ENCODE results near the gene AEBP2. TPM values are rescaled to one million over a fixed set of nuclear protein-coding genes. Genes with fewer than 3 reads are reported as not detected.

Gene AEBP2
- total RNA-seq, 4 donors from 2014 or later = 23.6 to 41.4 (median 38.6) TPM

DNA sequence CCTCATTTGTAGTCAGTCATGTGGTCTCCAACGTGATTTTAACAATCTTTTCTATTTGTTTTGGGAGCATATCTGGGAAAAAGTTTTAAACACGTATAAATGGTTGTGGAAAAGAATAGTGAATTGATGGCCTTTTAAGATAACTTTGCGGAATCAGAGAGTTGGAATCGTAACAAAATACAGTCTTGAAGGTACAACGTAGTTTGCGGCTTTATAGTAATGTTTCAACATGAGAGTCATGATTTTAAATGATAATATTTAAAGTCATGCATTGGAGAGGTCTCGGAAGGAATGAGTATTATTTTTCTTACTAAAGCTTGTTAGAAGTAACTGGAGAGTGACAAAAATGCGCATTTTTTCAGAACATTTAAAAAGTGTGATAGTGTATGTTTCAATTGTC is 1.6 kb downstream of the AEBP2 start:
- no peak for ATAC-seq
- Histone ChIP-seq H3K27ac (peak overlapping the region; percentile 79 to 98 (median 96)), H3K4me1 (peaks cover 0 to 46% (median 4%) of the 10 kb centered on the region in 3 donors), H3K27me3 (no peaks in the 10 kb centered on the region), H3K4me3 (peak overlapping the region; percentile 74 to 99), H3K9me3 (no peaks in the 10 kb centered on the region), H3K36me3 (peaks cover 0 to 9% of the 10 kb centered on the region in 2 donors)
- TF ChIP-seq, protein P1, sequence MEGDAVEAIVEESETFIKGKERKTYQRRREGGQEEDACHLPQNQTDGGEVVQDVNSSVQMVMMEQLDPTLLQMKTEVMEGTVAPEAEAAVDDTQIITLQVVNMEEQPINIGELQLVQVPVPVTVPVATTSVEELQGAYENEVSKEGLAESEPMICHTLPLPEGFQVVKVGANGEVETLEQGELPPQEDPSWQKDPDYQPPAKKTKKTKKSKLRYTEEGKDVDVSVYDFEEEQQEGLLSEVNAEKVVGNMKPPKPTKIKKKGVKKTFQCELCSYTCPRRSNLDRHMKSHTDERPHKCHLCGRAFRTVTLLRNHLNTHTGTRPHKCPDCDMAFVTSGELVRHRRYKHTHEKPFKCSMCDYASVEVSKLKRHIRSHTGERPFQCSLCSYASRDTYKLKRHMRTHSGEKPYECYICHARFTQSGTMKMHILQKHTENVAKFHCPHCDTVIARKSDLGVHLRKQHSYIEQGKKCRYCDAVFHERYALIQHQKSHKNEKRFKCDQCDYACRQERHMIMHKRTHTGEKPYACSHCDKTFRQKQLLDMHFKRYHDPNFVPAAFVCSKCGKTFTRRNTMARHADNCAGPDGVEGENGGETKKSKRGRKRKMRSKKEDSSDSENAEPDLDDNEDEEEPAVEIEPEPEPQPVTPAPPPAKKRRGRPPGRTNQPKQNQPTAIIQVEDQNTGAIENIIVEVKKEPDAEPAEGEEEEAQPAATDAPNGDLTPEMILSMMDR (IDR thresholded peaks at IDR 0.05) = no peak
- TF ChIP-seq POLR2AphosphoS5 (IDR thresholded peaks at IDR 0.05) = no peak
- no peak for TF ChIP-seq EP300 (IDR thresholded peaks at IDR 0.05)
- no peak for TF ChIP-seq POLR2A (IDR thresholded peaks at IDR 0.05)
- WGBS, 2 donors (ENCODE audit: low coverage in 1 of 2) = 1 to 6% methylated on average over 8 of the region's 8 CpGs

DNA sequence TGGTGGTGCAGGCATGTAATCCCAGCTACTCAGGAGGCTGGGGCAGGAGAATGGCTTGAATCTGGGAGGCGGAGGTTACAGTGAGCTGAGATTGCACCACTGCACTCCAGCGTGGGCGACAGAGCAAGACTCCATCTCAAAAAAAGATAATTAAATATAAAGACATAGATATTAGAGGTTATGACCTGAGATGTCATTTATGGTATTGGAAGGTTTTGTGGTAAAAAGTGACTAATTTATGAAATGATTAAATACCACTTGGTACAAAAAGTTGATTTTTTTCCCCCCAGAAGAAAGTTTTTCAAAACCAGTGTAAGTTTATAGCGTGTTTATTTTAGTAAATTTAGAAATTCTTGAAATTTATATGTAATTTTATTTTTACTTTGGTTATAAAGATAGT is 4.3 kb downstream of the AEBP2 start:
- no peak for TF ChIP-seq POLR2A (IDR thresholded peaks at IDR 0.05)
- no peak for TF ChIP-seq EP300 (IDR thresholded peaks at IDR 0.05)
- TF ChIP-seq, protein P1 (IDR thresholded peaks at IDR 0.05) = no peak
- TF ChIP-seq POLR2AphosphoS5 (IDR thresholded peaks at IDR 0.05) = no peak
- WGBS, 2 donors (ENCODE audit: low coverage in 1 of 2) = 97 to 98% methylated on average over 4 of the region's 4 CpGs
- Histone ChIP-seq H3K27ac (no peak overlapping the region), H3K27me3 (no peaks in the 10 kb centered on the region), H3K36me3 (peaks cover 0 to 9% of the 10 kb centered on the region in 2 donors), H3K4me3 (no peak overlapping the region), H3K4me1 (peaks cover 0 to 69% (median 4%) of the 10 kb centered on the region in 3 donors), H3K9me3 (no peaks in the 10 kb centered on the region)
- no peak for ATAC-seq

- no peak for TF ChIP-seq EP300 (IDR thresholded peaks at IDR 0.05)
- TF ChIP-seq, protein P1 (IDR thresholded peaks at IDR 0.05) = no peak
- TF ChIP-seq POLR2A (IDR thresholded peaks at IDR 0.05) = no peak
- TF ChIP-seq POLR2AphosphoS5 (IDR thresholded peaks at IDR 0.05) = no peak
- no peak for ATAC-seq
- Histone ChIP-seq H3K27ac (no peak overlapping the region), H3K9me3 (no peaks in the 10 kb centered on the region), H3K36me3 (peaks cover 0 to 9% of the 10 kb centered on the region in 2 donors), H3K4me3 (no peak overlapping the region), H3K4me1 (peaks cover 0 to 73% (median 4%) of the 10 kb centered on the region in 3 donors), H3K27me3 (no peaks in the 10 kb centered on the region)
- whole genome bisulfite sequencing, 2 donors (ENCODE audit: low coverage in 1 of 2) = 20 to 40% methylated on average over 2 to 3 of the region's 3 CpGs
These were observed 4.8 kb downstream of the AEBP2 start for GRCh38 chr12:19444097-19444496.

DNA sequence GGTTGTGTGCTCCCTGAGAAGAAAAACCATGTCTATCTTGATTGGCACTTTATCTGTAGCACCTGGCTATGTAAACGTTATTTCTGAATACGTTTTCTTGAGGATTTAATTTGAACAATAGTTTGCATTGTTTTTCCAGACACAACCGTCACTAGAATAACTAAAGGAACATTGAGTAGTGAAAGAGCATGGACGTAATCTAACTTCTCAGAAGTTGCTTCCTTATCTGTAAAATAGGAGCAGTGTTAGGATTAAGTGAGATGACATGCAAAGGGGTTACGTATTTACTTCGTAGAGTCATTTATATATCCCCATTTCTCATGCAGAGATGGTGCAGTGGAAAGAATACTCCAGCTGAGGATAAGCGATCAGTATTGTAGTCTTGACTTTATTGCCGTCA is 8.1 kb downstream of the AEBP2 start:
- no peak overlapping the region for H3K4me3 ChIP-seq
- H3K27ac ChIP-seq = no peak overlapping the region
- TF ChIP-seq POLR2A (IDR thresholded peaks at IDR 0.05) (no peak), EP300 (IDR thresholded peaks at IDR 0.05) (no peak), POLR2AphosphoS5 (IDR thresholded peaks at IDR 0.05) (no peak)
- TF ChIP-seq, protein P1 (IDR thresholded peaks at IDR 0.05) = no peak
- H3K4me1 ChIP-seq = peaks cover 0 to 95% (median 7%) of the 10 kb centered on the region in 3 donors
- 63 to 67% methylated on average over 8 of the region's 8 CpGs for WGBS, 2 donors (ENCODE audit: low coverage in 1 of 2)
- ATAC-seq = no peak
- H3K36me3 ChIP-seq = peaks cover 0 to 9% of the 10 kb centered on the region in 2 donors
- H3K9me3 ChIP-seq = no peaks in the 10 kb centered on the region
- no peaks in the 10 kb centered on the region for H3K27me3 ChIP-seq

DNA sequence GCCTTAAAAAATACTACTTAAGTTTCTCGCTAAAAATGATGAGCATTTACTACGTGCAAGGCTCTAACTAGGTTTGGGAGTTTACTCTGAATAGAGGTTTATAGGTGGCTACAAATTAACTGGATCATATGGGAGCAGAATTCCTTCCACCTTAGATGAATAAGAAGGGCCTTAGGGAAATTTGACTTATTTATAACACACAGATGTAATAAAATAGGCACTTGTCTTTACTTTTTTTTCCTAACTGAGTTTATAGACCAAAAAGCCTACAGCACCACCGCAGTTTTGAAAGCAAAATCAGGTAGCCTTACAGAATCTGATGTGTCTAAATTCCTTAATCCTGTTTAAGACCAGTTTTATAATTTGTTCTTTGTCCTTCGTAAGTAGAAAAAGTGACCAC is 10.5 kb downstream of the AEBP2 start:
- TF ChIP-seq POLR2A (IDR thresholded peaks at IDR 0.05) (no peak), EP300 (IDR thresholded peaks at IDR 0.05) (no peak), POLR2AphosphoS5 (IDR thresholded peaks at IDR 0.05) (no peak)
- TF ChIP-seq, protein P1 (IDR thresholded peaks at IDR 0.05) = no peak
- 51 to 69% methylated on average over 4 of the region's 4 CpGs for WGBS, 2 donors (ENCODE audit: low coverage in 1 of 2)
- no peaks in the 10 kb centered on the region for H3K27me3 ChIP-seq
- H3K4me3 ChIP-seq = no peak overlapping the region
- peak overlapping the region in 3 of 4 donors; percentile 5 to 56 (median 21) for H3K27ac ChIP-seq
- ATAC-seq = no peak
- H3K9me3 ChIP-seq = no peaks in the 10 kb centered on the region
- H3K4me1 ChIP-seq = peaks cover 0 to 72% (median 3%) of the 10 kb centered on the region in 3 donors
- peaks cover 0 to 7% of the 10 kb centered on the region in 2 donors for H3K36me3 ChIP-seq

Measured in gastroesophageal sphincter (tissue), 4 donors.